Stimulated activated CD8-positive, alpha-beta memory T cell treated with anti-CD3 and anti-CD28 coated beads, Interleukin-15, amount 100 ng/mL, for 48 hours (primary cell): ENCODE results near the gene SPDYE2.
"Not testable (repeated sequence)": the region's sequence is repeated elsewhere in the genome, so short reads cannot be mapped to it uniquely, and the experiment has no call there.

Experiments
- DNase-seq, 2 donors: peaks; one replicate each; pipeline ENCODE4 v3.0.0-alpha.2; 2020; ENCODE audit warnings: low read depth in 2 of 2

Gene SPDYE2

GRCh38 chr7:102550808-102551422 is at the start of gene SPDYE2:
TSS of gene SPDYE2 (plus strand) at chr7:102551226. CDS start at chr7:102553256, 2,030 bp downstream.
- DNase-seq = not testable (repeated sequence)

GRCh38 chr7:102503141-102503540 is 47.9 kb upstream of the SPDYE2 start:
- DNase-seq = not testable (repeated sequence)

GRCh38 chr7:102505298-102506185 is 45.5 kb upstream of the SPDYE2 start:
- not testable (repeated sequence) for DNase-seq

DNA sequence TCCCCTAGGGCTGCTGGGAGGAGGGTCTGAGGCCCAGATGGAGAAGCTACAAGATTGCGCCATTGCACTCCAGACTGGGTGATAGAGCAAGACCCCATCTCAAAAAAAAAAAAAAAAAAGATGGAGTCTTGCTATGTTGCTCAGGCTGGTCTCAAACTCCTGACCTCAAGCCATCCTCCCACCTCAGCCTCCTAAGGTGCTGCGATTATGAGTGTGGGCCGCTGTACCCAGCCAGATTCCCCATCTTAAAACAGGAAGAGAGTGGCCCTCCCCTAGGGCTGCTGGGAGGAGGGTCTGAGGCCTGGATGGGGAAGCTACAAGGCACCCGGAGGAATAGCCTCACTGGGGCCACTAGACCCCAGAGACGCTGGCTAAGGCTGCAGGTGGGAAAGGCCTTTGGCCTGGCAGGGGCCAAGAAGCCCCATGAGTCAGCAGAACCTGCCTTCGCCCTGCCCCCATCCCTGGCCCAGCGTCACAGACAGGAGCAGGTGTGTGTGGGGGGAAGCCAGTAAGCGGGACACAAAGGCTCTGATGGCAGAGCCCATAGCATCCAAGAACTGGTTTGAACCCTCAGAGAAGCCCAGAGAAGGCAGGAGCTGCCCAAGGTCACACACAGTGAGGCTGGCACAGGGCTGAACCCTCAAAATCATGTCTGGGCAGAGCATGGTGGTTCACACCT is 43.5 kb upstream of the SPDYE2 start:
- not testable (repeated sequence) for DNase-seq

GRCh38 chr7:102510575-102510974 is 40.5 kb upstream of the SPDYE2 start:
- not testable (repeated sequence) for DNase-seq

GRCh38 chr7:102511860-102512522 is 39.0 kb upstream of the SPDYE2 start:
- not testable (repeated sequence) for DNase-seq

DNA sequence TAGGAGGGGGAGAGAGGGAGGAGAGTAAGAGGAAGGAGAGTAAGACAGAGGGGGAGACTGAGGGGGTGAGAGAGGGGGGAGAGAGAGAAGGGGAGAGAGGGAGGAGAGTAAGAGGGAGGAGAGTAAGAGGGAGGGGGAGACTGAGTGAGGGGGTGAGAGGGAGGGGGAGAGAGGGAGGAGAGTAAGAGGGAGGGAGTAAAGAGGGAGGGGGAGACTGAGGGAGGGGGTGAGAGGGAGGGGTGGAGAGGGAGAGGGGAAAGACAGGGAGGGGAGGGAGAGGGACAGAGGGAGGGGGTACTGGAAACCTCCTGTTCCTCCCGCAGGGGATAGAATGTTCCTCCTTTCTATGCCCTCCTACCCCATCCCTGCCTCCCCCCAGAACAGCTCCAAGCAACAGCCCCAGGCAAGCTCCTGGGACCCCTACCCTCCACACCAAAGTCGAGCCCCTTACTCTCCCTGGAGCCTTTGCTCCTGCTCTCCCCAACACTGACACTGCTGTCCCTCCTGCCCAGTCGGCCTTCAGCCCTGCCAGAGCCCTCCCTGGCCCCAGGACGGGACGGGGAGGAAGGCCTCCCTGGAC is 38.3 kb upstream of the SPDYE2 start:
- DNase-seq = not testable (repeated sequence)

DNA sequence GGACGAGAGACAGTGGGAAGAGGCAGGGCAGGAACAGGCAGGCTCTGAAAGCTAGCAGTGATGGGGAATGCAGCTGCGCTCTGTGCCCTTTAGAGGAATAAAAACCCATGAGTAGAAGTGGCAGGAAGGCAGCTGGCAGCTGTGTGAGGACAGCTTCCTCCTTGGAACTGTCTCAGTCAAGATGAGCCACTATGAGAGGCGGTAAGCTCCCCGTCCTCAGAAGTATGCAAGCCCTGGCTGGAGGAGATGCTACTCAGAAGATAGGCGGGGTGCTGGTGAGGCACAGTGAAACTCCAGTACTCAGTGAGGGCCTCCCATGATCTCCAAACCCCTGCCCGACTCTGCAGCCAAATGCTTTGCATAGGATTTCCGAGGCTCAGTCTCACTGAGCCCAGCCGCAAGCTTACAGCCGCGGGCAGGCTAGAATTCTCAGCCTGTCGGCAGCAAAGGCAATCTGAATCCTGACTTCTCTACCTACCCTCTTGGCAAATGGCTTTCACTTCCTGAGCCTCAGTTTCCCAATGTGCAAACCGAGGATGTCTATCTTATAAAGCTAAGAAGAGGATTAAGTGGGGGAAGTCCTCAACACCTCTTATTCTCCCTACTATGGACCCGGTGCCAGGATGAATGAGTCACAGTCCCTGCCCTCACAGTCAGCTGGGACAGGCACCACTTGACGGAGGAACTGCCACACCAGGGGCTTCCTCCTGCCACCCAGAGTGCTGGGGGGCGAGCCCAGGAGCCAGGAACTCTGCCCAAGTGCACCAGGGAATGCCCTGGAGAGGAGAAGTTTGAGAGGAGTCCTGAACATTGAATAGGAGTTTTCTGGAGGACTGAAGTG is 35.9 kb upstream of the SPDYE2 start:
- DNase-seq = not testable (repeated sequence)

GRCh38 chr7:102515889-102516288 is 35.1 kb upstream of the SPDYE2 start:
- not testable (repeated sequence) for DNase-seq

GRCh38 chr7:102516951-102517350 is 34.1 kb upstream of the SPDYE2 start:
- DNase-seq = not testable (repeated sequence)

DNA sequence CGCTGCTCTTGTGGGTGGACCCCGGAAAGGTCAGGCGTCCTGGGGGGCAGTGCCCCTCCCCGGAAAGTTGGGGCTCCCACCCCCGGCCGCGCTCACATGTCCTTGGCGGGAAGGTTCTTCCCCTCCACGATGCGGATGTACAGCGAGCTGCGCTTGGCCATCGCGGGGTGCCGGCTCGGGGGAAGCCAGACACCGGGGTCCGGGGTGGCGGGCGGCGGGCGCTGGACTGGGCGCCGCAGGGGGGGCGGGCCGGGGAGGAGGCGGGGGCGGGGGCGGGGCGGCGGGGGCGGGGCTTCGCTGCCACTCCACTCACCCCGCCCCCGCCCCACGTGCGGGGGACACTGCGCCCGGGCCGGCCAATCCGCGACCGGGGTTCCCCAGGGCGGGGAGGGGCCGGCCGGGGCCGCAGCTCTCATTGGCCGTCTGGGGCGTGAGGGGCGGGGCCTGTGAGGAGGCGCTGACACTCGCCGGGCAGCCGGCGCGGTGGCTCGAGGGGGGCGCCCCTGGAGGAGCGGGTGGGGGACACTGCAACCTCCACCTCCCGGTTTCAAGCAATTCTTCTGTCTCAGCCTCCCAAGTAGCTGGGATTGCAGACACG is 33.4 kb upstream of the SPDYE2 start, which contains the start of gene RASA4B:
Gene RASA4B (minus strand): TSS at position 228 of the 598 bp plus-strand sequence. CDS start 67 bp downstream, at position 161.
- DNase-seq = not testable (repeated sequence)

DNA sequence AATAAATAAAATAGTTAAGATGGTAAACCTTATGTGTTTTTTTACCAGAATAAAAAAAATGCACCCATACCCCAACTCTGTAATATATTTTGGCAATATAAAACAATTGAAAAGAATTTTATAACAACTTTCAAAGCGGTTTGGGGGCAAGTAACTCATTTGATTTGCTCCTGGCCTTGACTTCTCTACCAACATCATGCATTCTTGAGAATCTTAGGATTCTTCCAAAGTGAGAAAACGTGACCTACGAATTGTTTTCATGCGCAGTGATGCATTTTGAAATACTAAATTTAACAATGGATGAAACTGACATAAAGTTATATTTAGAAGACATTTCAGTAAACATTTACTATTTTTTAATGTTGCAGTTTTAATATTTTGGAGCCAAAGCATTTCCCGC is 30.2 kb upstream of the SPDYE2 start:
- not testable (repeated sequence) for DNase-seq

- DNase-seq = not testable (repeated sequence)
These were observed 26.2 kb upstream of the SPDYE2 start for GRCh38 chr7:102524803-102525202.

DNA sequence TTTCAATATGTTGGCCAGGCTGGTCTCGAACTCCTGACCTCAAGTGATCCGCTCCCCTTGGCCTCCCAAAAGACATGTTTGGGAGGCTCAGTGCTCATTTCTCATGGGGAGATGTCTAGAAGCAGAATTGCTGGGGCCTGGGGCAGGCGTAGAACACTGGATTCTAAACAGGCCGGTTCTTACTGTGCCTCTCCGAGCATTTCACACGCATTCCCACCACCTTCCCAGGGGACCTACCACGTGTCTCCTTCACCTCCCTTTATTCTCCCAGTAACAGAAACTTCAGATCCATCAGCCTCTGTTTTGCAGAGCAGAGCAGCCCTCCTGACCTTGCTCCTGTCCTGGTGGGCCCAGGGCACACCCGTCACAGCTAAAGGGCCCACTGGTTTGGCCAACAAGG is 23.8 kb upstream of the SPDYE2 start:
- not testable (repeated sequence) for DNase-seq

DNA sequence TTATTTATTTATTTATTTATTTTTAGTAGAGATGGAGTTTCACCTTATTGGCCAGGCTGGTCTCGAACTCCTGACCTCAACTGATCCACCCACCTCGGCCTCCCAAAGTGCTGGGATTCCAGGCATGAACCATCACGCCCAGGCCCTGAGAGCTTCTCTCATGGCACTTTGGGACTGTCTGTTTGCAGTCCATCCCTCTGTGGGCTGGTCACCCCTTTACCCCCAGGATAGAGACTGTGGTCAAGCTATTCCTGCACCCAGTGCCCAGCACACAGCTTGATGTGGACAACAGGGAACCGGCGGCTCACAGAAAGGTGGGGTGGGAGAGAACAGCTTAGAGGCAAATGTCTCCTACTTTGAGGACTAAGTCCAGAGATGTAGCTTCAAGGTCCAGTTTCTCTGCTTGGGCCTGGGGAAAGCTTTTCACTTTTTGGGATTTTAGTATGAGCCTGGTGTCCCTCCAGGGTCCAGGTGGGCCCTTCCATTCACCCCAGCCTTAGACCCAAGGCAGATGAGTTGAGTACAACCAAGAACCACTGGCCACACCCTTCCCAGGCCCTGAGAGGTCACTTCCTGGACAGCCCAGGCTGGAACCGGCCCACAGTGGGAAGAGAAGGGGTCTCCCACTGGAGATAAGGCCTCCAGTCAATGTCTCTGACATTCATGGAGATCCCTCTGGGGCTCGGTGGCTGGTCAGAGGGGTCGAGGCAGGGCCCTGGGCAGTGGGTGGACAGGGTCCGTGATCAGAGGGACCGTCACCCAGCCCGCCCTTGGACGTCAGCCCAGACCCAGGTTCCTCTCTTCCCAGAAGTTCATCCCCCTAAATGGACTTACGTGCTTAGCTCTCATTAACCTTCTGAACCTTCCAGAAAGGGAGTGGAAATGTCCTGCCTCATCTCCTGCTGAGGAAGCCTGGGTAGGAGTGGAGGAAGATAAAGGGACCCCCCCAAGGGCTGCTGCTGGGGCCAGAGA is 22.9 kb upstream of the SPDYE2 start:
- not testable (repeated sequence) for DNase-seq

DNA sequence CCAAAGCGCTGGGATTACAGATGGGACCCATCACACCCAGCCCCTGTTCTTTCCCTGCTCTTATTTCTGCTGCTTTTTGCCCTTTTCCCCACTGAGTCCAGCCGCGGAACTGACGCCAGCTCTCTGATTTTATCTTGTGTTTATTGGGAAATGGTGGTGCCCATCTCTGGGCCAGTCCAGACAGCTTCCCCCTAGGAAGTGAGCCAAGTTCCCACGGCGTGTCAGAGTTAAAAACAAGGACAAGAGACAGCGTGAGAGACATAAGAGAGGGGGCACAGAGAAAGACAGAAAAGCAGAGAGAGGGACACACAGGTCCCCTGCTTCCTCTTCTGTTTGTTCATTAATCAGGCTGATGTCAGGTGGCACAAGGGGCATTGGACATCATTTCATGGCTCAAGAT is 19.4 kb upstream of the SPDYE2 start:
- not testable (repeated sequence) for DNase-seq

DNA sequence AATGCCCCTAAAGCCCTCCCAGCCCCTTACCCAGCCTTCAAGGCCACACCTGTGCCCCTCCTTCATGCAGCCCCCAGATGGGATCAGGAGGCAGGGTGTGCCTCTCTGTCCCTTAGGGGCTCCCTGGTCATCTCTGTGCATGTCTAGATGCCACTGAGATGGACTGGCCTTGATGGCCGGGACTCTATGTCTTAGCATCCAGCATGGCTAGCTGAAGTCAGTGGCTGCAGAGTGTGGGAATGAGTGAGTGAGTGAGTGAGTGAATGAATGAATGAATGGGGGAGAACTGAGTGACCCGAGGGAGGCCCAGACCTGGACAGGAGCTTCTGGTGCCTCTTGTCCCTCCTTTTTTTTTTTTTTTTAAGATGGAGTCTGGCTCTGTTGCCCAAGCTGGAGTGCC is 18.9 kb upstream of the SPDYE2 start:
- not testable (repeated sequence) for DNase-seq

DNA sequence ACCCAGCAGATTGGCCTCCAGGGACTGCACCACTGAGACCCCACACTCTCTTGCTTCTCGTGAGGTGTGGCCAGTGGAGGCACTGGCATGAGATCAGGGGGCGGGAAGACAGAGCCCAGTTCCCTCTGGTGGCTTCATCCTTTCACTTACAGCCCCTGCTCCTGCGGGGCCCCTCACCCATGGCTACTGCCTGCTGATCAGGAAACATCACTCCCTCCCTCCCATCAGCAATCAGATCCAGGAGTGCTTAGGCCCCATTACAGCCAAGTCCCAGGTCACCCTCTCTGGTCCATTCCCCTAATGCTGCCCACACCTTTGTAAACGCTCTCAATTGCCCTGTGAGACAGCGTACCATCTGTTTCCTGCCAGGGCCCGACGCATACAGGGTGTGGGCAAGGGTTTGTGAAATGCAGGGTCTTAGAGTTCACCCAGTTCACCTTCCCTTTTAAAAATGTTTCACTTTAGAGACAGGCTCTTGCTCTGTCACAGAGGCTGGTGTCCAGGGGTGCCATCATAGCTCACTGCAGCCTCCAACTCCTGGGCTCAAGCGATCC is 15.9 kb upstream of the SPDYE2 start:
- DNase-seq = not testable (repeated sequence)
